EL (cell line): ENCODE measurements around the gene ALDH1L1.
A peak's percentile ranks its signal among the peaks of the same experiment; 100 is the strongest.

Experiments
- DNase-seq: peaks from one replicate; pipeline ENCODE4 v3.0.0-alpha.2; 2016

ALDH1L1 gene

GRCh38 chr3:126153695-126154360 lies 26.6 kb downstream of the ALDH1L1 start:
- no peak for DNase-seq

DNA sequence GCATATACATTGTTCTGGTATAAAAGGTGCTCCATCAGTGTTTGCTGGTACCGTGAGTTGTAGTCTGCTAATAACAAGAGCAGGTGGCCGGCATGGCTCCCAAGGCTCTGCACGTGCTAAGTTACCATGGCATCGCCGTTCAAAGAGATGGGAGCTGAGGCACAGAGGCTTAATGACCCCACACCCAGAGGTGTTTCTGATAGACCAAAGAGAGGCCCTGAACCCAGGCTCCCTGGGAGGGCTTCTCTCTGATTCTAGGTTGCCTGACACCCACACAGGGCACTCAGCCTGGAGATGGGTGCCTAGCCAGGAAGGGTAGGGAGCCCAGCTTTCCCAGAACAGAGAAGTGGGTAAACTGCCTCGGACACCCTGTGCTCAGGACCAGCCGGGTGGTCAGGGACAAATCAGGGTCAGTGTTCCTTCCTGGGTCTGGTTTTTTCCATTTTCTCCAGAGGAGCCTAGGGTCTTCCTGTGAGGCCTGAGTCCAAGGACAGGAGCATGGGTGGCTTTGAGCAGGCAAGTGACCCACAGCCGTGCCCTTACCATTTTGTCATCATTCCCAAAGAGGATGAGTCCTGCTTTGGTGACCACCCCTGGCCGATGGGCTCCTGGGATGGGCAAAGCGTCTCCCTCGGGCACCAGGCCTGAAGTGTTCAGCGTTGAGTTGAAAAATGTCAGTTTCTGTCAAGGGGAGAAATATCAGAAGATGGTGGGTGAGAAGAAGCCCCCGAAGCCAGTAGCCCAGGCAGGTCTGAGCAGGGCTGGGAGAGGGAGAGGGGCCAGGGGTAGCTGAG lies 27.3 kb downstream of the ALDH1L1 start:
- DNase-seq, result no peak

- no peak for DNase-seq
Observed at GRCh38 chr3:126152458-126152857, 27.9 kb downstream of the ALDH1L1 start.

DNA sequence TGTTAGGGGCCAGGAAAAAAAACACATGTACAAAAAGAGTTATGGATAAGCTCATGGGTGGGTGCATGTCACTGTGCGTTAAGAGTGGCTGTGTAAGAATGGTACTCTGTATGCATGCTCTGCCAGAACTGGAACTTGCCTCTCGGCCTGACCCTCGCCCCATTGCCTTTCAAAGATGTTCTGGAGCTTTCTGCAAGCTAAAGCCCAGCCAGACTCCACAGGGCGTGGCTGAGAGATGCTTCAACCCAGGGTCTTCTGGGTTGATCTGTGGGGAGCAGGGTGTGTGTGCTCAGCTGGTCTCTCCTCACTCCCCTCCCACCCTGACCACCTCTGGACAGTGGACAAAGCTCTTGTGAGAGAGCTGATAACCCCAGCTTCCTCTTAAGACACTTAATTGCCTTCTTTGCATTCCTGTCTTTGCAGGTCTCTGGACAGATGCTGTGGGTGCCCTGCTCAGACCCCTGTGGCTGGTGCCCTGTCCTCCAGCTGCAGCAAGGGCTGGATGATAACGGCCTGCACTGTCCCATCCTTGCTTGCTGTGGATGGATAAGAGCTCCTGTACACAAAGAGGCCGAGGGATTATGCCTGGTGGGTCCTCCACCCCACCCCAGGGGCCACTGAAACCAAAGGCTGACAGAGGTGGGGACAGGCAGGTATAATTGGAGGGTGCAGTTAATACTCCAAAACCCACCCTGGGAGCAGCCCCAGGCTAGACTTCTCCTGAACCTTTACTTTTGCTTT lies 28.7 kb downstream of the ALDH1L1 start:
- no peak for DNase-seq

DNA sequence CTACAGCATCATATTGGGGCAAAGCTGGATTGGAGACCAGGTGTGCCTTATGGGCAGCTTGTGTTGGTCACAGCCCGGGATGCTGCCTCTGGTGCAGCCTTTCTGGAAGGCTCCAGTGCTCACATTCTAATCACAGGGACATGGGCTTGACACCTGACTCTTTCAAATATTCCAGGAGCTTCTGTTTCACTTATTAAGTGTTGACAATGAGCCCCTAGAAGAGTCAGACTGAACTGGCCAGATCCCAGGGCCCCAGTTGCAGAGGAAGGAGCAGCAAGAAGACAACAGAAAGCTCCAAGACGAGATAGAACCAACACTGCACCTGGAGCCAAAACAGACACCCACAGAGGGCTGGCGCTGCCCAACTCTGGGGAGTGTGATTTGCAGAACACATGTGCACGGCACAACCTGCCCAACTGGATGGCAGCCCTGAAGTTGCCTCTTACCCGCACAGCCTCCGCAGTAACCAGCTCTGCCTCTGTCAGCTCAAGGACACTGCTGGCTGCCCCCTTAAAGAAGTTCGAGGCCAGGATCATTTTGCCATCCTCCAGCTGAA lies 30.3 kb downstream of the ALDH1L1 start:
- no peak for DNase-seq

DNA sequence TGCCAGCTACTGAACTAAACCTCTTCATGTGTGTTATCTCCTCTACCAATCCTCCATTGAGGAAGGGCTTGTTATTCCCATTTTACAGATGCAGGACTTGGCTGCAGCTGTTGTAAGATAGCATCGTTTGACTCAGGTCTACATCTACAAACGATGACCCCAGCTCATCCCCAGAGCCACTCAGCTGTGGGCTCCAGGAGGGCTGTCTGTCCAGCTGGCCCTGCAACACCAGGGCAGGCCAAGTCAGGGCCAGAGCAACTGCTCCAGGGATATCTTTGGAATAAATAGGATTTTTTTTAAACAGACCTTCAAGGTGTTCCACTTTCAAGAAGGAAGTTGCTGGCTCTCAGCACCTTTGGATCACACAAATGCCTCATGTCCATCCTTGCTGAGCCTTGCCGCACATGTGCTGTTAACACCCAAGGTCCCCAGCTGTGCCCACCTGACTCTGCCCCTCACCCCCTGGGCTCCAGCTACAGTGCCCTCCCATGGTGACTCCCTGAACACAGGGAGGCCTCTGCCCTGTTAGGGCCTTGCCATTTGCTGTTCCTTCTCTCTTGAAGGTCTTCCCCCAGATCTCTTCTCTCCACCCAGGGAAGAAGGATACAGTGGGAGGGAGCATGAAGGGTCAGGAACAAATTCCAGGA lies 31.0 kb downstream of the ALDH1L1 start:
- DNase-seq, result no peak

GRCh38 chr3:126147932-126148683 lies 32.3 kb downstream of the ALDH1L1 start:
- DNase-seq, result no peak

GRCh38 chr3:126147147-126147931 lies 33.0 kb downstream of the ALDH1L1 start:
- no peak for DNase-seq

DNA sequence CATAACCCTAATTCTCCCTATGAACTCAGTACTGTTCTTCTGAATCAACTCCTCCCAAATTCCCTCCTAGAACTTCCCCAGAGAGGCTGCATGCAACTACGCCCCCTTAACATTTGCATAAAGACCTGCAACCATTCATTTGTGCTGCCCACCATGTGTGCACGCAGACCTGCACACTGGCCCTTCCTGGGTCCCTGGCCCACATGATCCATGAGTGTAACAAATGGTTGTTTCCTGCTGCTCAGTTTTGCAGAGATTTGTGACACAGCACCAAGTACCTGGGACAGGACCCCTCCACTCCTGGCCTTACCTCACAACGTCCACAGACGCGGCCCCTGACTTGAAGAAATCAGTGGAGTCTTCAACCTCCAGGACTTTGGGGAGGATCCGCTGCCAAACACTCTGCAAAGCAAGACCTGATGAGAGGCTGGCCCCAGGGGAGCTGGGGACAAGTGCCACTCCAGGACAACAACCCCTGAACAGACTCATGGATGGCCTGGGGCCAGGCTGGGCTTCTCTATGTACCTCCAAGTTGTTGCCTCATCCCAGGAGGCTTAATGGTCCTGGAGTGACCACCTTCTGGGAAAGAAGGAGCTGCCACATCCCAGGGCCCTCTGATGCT lies 33.8 kb downstream of the ALDH1L1 start:
- DNase-seq, result no peak

- no peak for DNase-seq
Observed at GRCh38 chr3:126146034-126146433, 34.4 kb downstream of the ALDH1L1 start.

DNA sequence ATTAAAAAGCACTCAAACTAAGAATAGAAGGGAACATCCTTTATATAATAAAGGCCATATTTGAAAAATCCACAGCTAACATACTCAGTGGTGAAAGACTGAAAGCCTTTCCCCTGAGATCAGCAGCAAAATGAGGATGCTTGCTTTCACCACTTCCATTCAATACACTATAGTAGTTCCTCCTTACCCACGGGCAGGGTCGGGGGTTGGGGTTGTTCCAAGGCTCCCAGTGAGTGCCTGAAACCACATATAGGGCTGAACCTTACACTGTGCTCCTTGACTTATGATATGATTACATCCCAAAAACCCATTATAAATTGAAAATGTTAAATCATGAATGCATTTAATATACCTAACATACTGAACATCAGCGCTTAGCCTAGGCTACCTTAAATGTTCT lies 37.7 kb downstream of the ALDH1L1 start:
- no peak for DNase-seq

DNA sequence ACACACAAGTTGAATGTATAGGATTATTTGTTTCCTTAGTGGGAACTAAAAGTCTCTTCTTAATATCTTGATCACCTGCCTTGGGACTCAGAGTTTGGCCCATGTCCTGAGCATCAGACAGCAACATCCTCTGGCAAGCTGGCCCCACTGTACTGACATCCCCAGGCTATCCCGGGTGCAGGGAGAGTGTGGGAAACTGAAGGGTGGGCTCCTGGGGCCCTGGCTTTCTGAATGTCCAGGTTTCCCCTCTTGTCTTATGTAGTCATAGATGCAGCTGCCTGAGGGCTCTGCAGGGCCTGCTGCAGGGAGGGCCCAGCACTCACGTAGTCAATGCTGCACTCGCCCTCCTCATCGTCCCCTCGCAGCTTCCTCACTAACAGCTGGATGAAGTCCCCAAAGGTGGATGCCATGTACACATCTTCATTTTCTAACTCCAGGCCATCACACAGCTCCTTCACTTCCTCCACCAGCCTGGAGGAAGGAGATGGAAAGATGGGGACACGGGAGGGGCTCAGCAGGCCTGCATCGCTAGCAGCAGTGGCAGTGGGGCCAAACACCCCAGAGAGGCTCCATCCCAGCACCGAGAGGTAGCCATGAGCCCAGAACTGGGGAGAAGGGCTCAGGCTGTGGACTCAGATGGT lies 42.8 kb downstream of the ALDH1L1 start:
- DNase-seq, result no peak

- DNase-seq, result no peak
Observed at GRCh38 chr3:126136428-126137220, 43.8 kb downstream of the ALDH1L1 start.

GRCh38 chr3:126135406-126136076 lies 44.8 kb downstream of the ALDH1L1 start:
- no peak for DNase-seq

GRCh38 chr3:126135071-126135405 lies 45.3 kb downstream of the ALDH1L1 start:
- DNase-seq, result no peak

GRCh38 chr3:126134219-126134975 lies 46.0 kb downstream of the ALDH1L1 start:
- DNase-seq, result peak; percentile 55

- DNase-seq, result no peak
Observed at GRCh38 chr3:126133606-126134005, 46.8 kb downstream of the ALDH1L1 start.
